Stomach (tissue), 9 donors: ENCODE measurements around the gene TBCD. TPM values are rescaled to one million over a fixed set of nuclear protein-coding genes. Genes with fewer than 3 reads are reported as not detected.

Experiments
- DNase-seq, 2 donors: peaks; one replicate each; pipeline versions ENCODE4 v3.0.0 to v3.0.0-alpha.2; 2013 to 2019
- H3K27ac ChIP-seq, 5 donors: fragments of 200-600 bp in 4 of 5; sonication (generic) in 4 of 5; one replicate each; pipeline ENCODE4 v1.5.1; 2013 to 2019; ENCODE audit warnings: mild to moderate bottlenecking in 1 of 5, moderate library complexity in 1 of 5
- H3K27me3 ChIP-seq, 3 donors: fragments of 200-600 bp; sonication (generic); one replicate each; pipeline ENCODE4 v1.5.1; 2017 to 2019; ENCODE audit warnings: mixed run types in 1 of 3
- H3K36me3 ChIP-seq, 4 donors: fragments of 200-600 bp; sonication (generic); 1 replicate in 3 of 4; 2 replicates in 1 of 4; pipeline ENCODE4 v1.5.1; 2016 to 2019
- H3K4me1 ChIP-seq, 4 donors: fragments of 200-600 bp; sonication (generic); one replicate each; pipeline ENCODE4 v1.5.1; 2016 to 2019
- H3K4me3 ChIP-seq, 4 donors: fragments of 200-600 bp; sonication (generic) in 3 of 4; one replicate each; pipeline ENCODE4 v1.5.1; 2016 to 2019; ENCODE audit warnings: mild to moderate bottlenecking in 1 of 4
- H3K9me3 ChIP-seq, 4 donors: fragments of 200-600 bp; sonication (generic); one replicate each; pipeline ENCODE4 v1.5.1; 2016 to 2019
- EP300 ChIP-seq: sonication (generic); formaldehyde crosslinking; IDR thresholded peaks from one replicate; pipeline ENCODE4 v1.6.1; 2017; ENCODE audit warnings: antibody characterized with exemption
- POLR2A ChIP-seq, 4 donors: fragments of 450-650 bp; IDR thresholded peaks; one replicate each; pipeline ENCODE4 v1.6.1; 2016; ENCODE audit warnings: antibody characterized with exemption in 4 of 4, control low read depth in 2 of 4, mild to moderate bottlenecking in 1 of 4, moderate library complexity in 1 of 4
- POLR2AphosphoS5 ChIP-seq, 3 donors: sonication (generic); formaldehyde crosslinking; IDR thresholded peaks; one replicate each; pipeline ENCODE4 v1.6.1; 2016; ENCODE audit warnings: antibody characterized with exemption in 3 of 3
- WGBS, 5 donors: extraction: QIAGEN DNeasy Blood & Tissue Kit in 3 of 5; methylation state at CpG; one replicate each; pipeline versions ENCODE4 v1.1.5 to v1.1.7; 2013 to 2018; 5-methylcytosine and 5-hydroxymethylcytosine counted together
- intact Hi-C: fragments of 100-400 bp; cut with DNase I; formaldehyde crosslinking; loops from one replicate; pipeline ENCODE4 v1.15.1; 2023; ENCODE audit warnings: low total_unique reads
- polyA plus RNA-seq, 3 donors: library from polyadenylated mRNA; stranded (reverse); fragments of 200-250 nt; gene quantifications; one replicate each; pipeline ENCODE4 v1.2.3, GENCODE V29; 2013
- total RNA-seq, 5 donors: library from RNA; depleted of rRNA; stranded (reverse); fragments of >200 nt; gene quantifications; one replicate each; pipeline versions ENCODE4 v1.1.0 to v1.2.3, GENCODE V29; 2014 to 2016
- TF ChIP-seq, protein P1 (sequence below), 7 experiments: fragments of 450-650 bp in 4 of 7; fragments of 200-600 bp in 3 of 7; sonication (generic) in 3 of 7; IDR thresholded peaks; one replicate each; pipeline ENCODE4 v1.5.1; 2016 to 2019; ENCODE audit warnings: antibody characterized with exemption in 7 of 7, control low read depth in 2 of 7, mild to moderate bottlenecking in 1 of 7
- donor health status: healthy with polysubstance abuse.
- donor health status: Bipolar disorder and iron deficiency.
- donor health status: healthy.

TBCD gene
- total and polyA plus RNA-seq, 8 donors, result 51.2 to 155 (median 101) TPM

DNA sequence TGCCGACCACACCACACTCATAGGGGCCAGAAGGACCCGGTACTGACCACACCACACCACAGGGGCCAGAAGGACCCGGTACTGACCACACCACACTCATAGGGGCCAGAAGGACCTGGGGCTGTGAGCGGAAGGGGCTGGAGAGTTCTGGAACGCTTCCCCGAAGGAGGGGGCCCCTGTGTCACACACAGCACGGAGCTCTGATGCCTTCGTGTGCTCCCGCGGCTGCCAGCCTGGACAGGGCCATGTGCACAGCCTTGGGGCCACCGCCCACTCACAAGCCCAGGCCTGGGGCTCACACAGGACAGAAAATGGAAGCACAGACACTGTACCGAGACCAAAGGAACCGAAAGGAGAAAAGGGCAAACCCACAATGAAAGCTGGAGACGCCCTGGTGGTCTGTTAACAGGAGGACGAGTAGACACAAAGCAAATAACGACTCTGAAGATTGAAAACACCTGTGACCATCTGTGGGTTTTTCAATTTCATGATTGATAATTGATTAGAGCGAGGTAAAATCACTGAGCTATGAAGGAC is 221.0 kb downstream of the TBCD start:
- intact Hi-C loops, result no loop called here

DNA sequence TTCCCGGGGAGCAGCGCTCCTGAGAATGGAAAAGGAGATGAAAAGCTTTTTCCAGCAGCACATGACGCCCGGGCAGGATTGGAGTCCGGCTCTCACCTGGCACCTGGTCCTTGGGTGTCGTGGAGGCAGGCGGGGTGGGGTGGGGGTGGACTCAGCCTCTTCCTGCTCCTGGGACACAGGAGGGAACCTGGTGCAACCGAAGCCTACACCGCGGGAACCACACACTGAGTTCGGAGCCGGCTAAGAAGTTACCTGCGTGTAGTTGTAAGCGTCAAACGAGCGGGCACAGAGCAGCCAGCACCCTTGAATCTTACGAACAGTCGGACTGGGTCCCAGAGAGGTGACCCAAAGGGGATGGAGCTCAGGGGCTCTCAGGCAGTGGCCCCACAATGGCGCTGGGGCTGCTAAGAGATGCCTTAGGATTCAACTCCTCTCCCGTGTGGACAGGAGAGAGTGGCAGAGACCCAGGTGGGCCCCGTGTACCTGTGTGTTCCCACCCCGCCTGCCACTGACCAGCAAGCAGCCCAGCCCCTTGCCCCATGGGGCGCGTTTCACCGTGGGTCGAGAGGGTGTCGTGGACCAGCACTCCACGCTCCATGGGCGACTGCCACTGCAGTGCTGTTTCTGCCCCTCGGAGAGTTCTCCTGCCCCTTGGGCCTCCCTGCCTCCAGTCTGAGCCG is 221.7 kb downstream of the TBCD start:
- WGBS, 5 donors, result 87 to 93% (median 90%) methylated on average over 28 to 31 of the region's 31 CpGs
- no peak overlapping the region for H3K4me3 ChIP-seq
- no peak for TF ChIP-seq POLR2A (IDR thresholded peaks at IDR 0.05)
- TF ChIP-seq, protein P1, sequence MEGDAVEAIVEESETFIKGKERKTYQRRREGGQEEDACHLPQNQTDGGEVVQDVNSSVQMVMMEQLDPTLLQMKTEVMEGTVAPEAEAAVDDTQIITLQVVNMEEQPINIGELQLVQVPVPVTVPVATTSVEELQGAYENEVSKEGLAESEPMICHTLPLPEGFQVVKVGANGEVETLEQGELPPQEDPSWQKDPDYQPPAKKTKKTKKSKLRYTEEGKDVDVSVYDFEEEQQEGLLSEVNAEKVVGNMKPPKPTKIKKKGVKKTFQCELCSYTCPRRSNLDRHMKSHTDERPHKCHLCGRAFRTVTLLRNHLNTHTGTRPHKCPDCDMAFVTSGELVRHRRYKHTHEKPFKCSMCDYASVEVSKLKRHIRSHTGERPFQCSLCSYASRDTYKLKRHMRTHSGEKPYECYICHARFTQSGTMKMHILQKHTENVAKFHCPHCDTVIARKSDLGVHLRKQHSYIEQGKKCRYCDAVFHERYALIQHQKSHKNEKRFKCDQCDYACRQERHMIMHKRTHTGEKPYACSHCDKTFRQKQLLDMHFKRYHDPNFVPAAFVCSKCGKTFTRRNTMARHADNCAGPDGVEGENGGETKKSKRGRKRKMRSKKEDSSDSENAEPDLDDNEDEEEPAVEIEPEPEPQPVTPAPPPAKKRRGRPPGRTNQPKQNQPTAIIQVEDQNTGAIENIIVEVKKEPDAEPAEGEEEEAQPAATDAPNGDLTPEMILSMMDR (IDR thresholded peaks at IDR 0.05), result no peak
- no peak for TF ChIP-seq EP300
- TF ChIP-seq POLR2AphosphoS5 (IDR thresholded peaks at IDR 0.05), result no peak
- H3K9me3 ChIP-seq, result no peaks in the 10 kb centered on the region
- no peak overlapping the region for H3K27ac ChIP-seq
- H3K36me3 ChIP-seq, result no peaks in the 10 kb centered on the region
- H3K27me3 ChIP-seq, result no peaks in the 10 kb centered on the region
- intact Hi-C loops, result no loop called here
- no peak for DNase-seq
- H3K4me1 ChIP-seq, result no peaks in the 10 kb centered on the region

More for the DNA sequence above, 221.0 kb downstream of the TBCD start:
- H3K4me1 ChIP-seq, result no peaks in the 10 kb centered on the region
- DNase-seq, result no peak
- WGBS, 5 donors, result 82 to 89% (median 86%) methylated on average over 10 to 17 of the region's 17 CpGs
- no peaks in the 10 kb centered on the region for H3K36me3 ChIP-seq
- H3K27me3 ChIP-seq, result no peaks in the 10 kb centered on the region
- H3K9me3 ChIP-seq, result no peaks in the 10 kb centered on the region
- TF ChIP-seq EP300, result no peak
- TF ChIP-seq, protein P1 (IDR thresholded peaks at IDR 0.05), result no peak
- TF ChIP-seq POLR2AphosphoS5 (IDR thresholded peaks at IDR 0.05), result no peak
- TF ChIP-seq POLR2A (IDR thresholded peaks at IDR 0.05), result no peak
- H3K27ac ChIP-seq, result no peak overlapping the region
- H3K4me3 ChIP-seq, result no peak overlapping the region

DNA sequence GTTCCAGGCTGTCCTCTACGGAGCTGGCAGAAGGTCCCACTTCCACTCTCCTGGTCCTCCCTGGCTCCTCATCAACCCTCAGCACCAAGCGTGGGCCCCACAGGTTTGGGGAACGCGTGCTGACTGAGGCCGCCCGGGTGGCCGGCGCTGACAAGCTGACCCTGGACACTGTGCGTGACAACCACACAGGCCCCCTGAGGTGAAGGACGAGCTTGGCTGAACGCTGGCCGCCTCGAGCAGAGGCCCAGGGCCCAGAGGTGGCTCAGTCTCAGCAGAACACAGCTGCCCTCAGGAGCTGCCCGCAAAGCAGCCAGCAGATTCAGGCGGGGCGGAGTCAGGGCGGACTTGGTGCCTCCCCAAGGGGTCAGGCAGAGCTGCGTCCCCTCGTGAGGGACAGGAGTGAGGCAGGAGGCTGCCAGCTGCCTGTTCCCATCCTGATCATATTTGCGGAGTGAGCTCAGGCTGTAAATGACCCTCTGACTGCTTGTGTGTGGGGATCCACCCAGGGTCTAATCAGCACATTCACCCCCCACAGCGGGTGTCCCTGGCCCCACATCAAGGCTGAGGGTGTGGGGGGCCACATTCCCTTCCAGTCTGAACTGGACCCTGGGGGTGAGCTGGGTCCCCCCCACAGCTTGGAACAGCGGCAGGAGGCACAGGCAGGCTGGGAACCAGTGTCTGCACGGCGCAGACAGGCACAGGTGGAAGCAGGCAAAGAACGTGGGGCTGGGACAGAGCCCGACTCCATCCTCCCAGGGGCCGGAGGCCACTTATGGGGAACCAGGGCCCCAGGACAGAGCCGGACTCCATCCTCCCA is 222.5 kb downstream of the TBCD start:
- intact Hi-C loops, result no loop called here
- H3K4me1 ChIP-seq, result no peaks in the 10 kb centered on the region
- H3K9me3 ChIP-seq, result no peaks in the 10 kb centered on the region
- DNase-seq, result peak in 1 of 2 donors; percentile 66
- H3K36me3 ChIP-seq, result no peaks in the 10 kb centered on the region
- H3K27me3 ChIP-seq, result no peaks in the 10 kb centered on the region
- H3K4me3 ChIP-seq, result no peak overlapping the region
- TF ChIP-seq EP300, result no peak
- TF ChIP-seq POLR2AphosphoS5 (IDR thresholded peaks at IDR 0.05), result no peak
- TF ChIP-seq, protein P1 (IDR thresholded peaks at IDR 0.05), result no peak
- TF ChIP-seq POLR2A (IDR thresholded peaks at IDR 0.05), result no peak
- H3K27ac ChIP-seq, result no peak overlapping the region
- WGBS, 5 donors, result 84 to 91% (median 87%) methylated on average over 9 to 28 of the region's 28 CpGs

DNA sequence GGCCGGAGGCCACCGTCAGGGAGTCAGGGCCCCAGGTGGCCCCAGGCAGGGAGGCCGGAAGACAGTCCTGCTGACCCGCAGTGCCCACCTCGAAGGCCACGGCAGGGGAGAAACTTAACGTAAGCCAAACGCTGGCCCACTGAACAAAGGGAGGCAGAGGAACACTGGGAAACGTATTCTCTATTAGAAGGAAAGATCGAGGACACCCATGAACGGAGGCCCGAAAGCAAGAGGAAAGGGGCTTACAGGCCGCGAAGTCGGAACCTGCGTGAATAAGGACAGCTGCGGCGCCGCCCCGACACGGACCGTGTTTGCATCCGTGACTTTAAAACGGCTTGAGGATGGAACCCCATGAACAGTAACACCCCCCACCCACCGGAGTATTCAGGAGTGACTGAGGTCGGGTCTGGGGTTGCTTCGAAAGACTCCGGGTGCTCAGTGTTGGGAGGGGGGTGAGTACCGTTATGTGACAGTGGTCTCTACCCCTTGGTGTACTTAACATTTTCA is 225.2 kb downstream of the TBCD start:
- 93 to 97% (median 96%) methylated on average over 29 of the region's 29 CpGs for WGBS, 5 donors
- H3K36me3 ChIP-seq, result no peaks in the 10 kb centered on the region
- H3K27me3 ChIP-seq, result no peaks in the 10 kb centered on the region
- no peak for DNase-seq
- no peak overlapping the region for H3K4me3 ChIP-seq
- intact Hi-C loops, result no loop called here
- H3K4me1 ChIP-seq, result no peaks in the 10 kb centered on the region
- no peaks in the 10 kb centered on the region for H3K9me3 ChIP-seq
- no peak overlapping the region for H3K27ac ChIP-seq
- TF ChIP-seq EP300 (no peak), POLR2A (IDR thresholded peaks at IDR 0.05) (no peak), POLR2AphosphoS5 (IDR thresholded peaks at IDR 0.05) (no peak)
- TF ChIP-seq, protein P1 (IDR thresholded peaks at IDR 0.05), result no peak
